H1 (cell line): ENCODE data around the gene SSTR5. TPM values are rescaled to one million over a fixed set of nuclear protein-coding genes. Genes with fewer than 3 reads are reported as not detected.
A peak's percentile ranks its signal among the peaks of the same experiment; 100 is the strongest.

Experiments used
- CTCF ChIA-PET: fragments of 300-600 bp; sonication (Branson Sonifier 250); formaldehyde crosslinking; loops from one replicate; lab custom pipeline; 2021; ENCODE audit not compliant: partially characterized antibody; lab: Charles Lee
- POLR2A ChIA-PET: fragments of 300-600 bp; sonication (Branson Sonifier 250); formaldehyde crosslinking; loops from one replicate; lab custom pipeline; 2021; ENCODE audit warnings: inconsistent platforms; ENCODE audit not compliant: partially characterized antibody; lab: Charles Lee
- DNase-seq, 2 experiments: peaks; one replicate each; pipeline versions ENCODE4 v3.0.0 to v3.0.0-alpha.2; 2010 to 2022; ENCODE audit warnings: low spot score in 2 of 2, low read depth in 1 of 2, mixed read lengths in 1 of 2
- FAIRE-seq: peaks from 2 replicates; lab custom pipeline; 2011; peaks lifted over from hg19 to GRCh38; lab: Jason Lieb, UNC
- H2AFZ ChIP-seq: 2 replicates; pipeline ENCODE4 v1.8.1; 2012; ENCODE audit warnings: low read length, inconsistent platforms
- H2AK5ac ChIP-seq: 2 replicates; pipeline ENCODE4 v1.6.1; 2013; ENCODE audit warnings: low read depth, low read length
- H2BK120ac ChIP-seq: replicated peaks from 2 replicates; pipeline ENCODE3; 2013; ENCODE audit warnings: low read depth, low read length, inconsistent platforms
- H2BK12ac ChIP-seq: 2 replicates; pipeline ENCODE4 v1.6.1; 2013; ENCODE audit warnings: low read depth, low read length
- H2BK15ac ChIP-seq: 2 replicates; pipeline ENCODE4 v1.6.1; 2013; ENCODE audit warnings: low read length
- H2BK20ac ChIP-seq: 2 replicates; pipeline ENCODE4 v1.6.1; 2013; ENCODE audit warnings: low read length
- H2BK5ac ChIP-seq: 2 replicates; pipeline ENCODE4 v1.6.1; 2013; ENCODE audit warnings: low read depth, low read length
- H3K14ac ChIP-seq: 2 replicates; pipeline ENCODE4 v1.6.1; 2013; ENCODE audit warnings: inconsistent platforms; ENCODE audit not compliant: insufficient read length
- H3K18ac ChIP-seq: 2 replicates; pipeline ENCODE4 v1.6.1; 2013; ENCODE audit warnings: low read length; ENCODE audit errors: extremely low read depth
- H3K23ac ChIP-seq: 2 replicates; pipeline ENCODE4 v1.6.1; 2013; ENCODE audit warnings: inconsistent platforms; ENCODE audit not compliant: insufficient read length
- H3K23me2 ChIP-seq: 2 replicates; pipeline ENCODE4 v1.6.1; 2013; ENCODE audit warnings: low read depth, low read length
- H3K27ac ChIP-seq: 2 replicates; pipeline ENCODE4 v1.6.1; 2011; ENCODE audit warnings: low read depth, low read length, inconsistent platforms
- H3K27me3 ChIP-seq, 4 experiments: replicated peaks in 1 of 4; 1 replicate in 1 of 4; 2 replicates in 3 of 4; pipeline versions ENCODE4 v1.6.1 to v1.8.1; 2011 to 2013; ENCODE audit warnings: low read length in 3 of 4, mild to moderate bottlenecking in 3 of 4, inconsistent platforms in 2 of 4, mixed read lengths in 2 of 4, moderate library complexity in 1 of 4; ENCODE audit not compliant: control insufficient read depth in 3 of 4, insufficient read depth in 3 of 4; ENCODE audit errors: extremely low read depth in 1 of 4
- H3K36me3 ChIP-seq, 4 experiments: 2 replicates each; pipeline versions ENCODE4 v1.6.1 to v1.8.1; 2011 to 2013; ENCODE audit warnings: mild to moderate bottlenecking in 4 of 4, low read length in 3 of 4, moderate library complexity in 2 of 4, control low read depth in 1 of 4, inconsistent platforms in 1 of 4; ENCODE audit not compliant: insufficient read depth in 4 of 4, control insufficient read depth in 2 of 4
- H3K4ac ChIP-seq: replicated peaks from 2 replicates; pipeline ENCODE3; 2013; ENCODE audit warnings: low read length, low read depth, mixed read lengths, inconsistent platforms; ENCODE audit not compliant: insufficient read length
- H3K4me1 ChIP-seq, 4 experiments: replicated peaks in 1 of 4; 1 replicate in 1 of 4; 2 replicates in 3 of 4; pipeline versions ENCODE4 v1.6.1 to v1.8.1; 2011 to 2013; ENCODE audit warnings: low read length in 3 of 4, inconsistent platforms in 2 of 4, mixed read lengths in 1 of 4; ENCODE audit not compliant: insufficient read depth in 4 of 4, control insufficient read depth in 3 of 4
- H3K4me2 ChIP-seq, 2 experiments: 2 replicates each; pipeline versions ENCODE4 v1.6.1 to v1.8.1; 2011 to 2013; ENCODE audit warnings: low read depth in 2 of 2, low read length in 2 of 2, control low read depth in 1 of 2, inconsistent platforms in 1 of 2, mild to moderate bottlenecking in 1 of 2; ENCODE audit not compliant: insufficient read depth in 1 of 2
- H3K4me3 ChIP-seq, 4 experiments: fragments of 200-600, 300-600 bp in 1 of 4; sonication (generic), shearing (Covaris generic), sonication (Bioruptor Twin) in 1 of 4; 2 replicates each; pipeline versions ENCODE4 v1.5.1 to v1.8.1; 2011 to 2016; ENCODE audit warnings: low read length in 4 of 4, low read depth in 3 of 4, control low read depth in 2 of 4, inconsistent platforms in 2 of 4, mild to moderate bottlenecking in 2 of 4, mixed read lengths in 1 of 4, moderate library complexity in 1 of 4; ENCODE audit not compliant: insufficient read depth in 2 of 4; ENCODE audit errors: extremely low read depth in 1 of 4
- H3K56ac ChIP-seq: replicated peaks from 2 replicates; pipeline ENCODE3; 2013; ENCODE audit warnings: low read depth, mild to moderate bottlenecking, mixed read lengths, low read length, inconsistent platforms; ENCODE audit not compliant: insufficient read length
- H3K79me1 ChIP-seq: 2 replicates; pipeline ENCODE4 v1.6.1; 2013; ENCODE audit warnings: low read depth, low read length, control low read depth
- H3K79me2 ChIP-seq, 2 experiments: 2 replicates each; pipeline versions ENCODE4 v1.6.1 to v1.8.1; 2012 to 2013; ENCODE audit warnings: low read length in 2 of 2, mild to moderate bottlenecking in 2 of 2, inconsistent platforms in 1 of 2; ENCODE audit not compliant: insufficient read depth in 2 of 2, control insufficient read depth in 1 of 2
- H3K9ac ChIP-seq, 4 experiments: replicated peaks in 1 of 4; 1 replicate in 1 of 4; 2 replicates in 3 of 4; pipeline versions ENCODE4 v1.6.1 to v1.8.1; 2011 to 2013; ENCODE audit warnings: low read depth in 3 of 4, low read length in 3 of 4, control low read depth in 2 of 4, mild to moderate bottlenecking in 2 of 4, moderate library complexity in 2 of 4, inconsistent platforms in 1 of 4; ENCODE audit errors: extremely low read depth in 1 of 4
- H3K9me3 ChIP-seq, 2 experiments: 2 replicates each; pipeline versions ENCODE4 v1.6.1 to v1.8.1; 2012 to 2013; ENCODE audit warnings: mild to moderate bottlenecking in 2 of 2, moderate library complexity in 2 of 2, control low read depth in 1 of 2, inconsistent platforms in 1 of 2, low read depth in 1 of 2, low read length in 1 of 2, mixed read lengths in 1 of 2; ENCODE audit not compliant: insufficient read depth in 2 of 2
- H4K20me1 ChIP-seq, 2 experiments: replicated peaks in 1 of 2; 2 replicates each; pipeline versions ENCODE3 to v1.8.1; 2011 to 2013; ENCODE audit warnings: inconsistent platforms in 2 of 2, low read length in 2 of 2, mild to moderate bottlenecking in 1 of 2; ENCODE audit not compliant: insufficient read depth in 2 of 2, control insufficient read depth in 1 of 2
- H4K5ac ChIP-seq: 2 replicates; pipeline ENCODE4 v1.6.1; 2013; ENCODE audit warnings: low read length, low read depth, mixed read lengths, inconsistent platforms; ENCODE audit not compliant: insufficient read length
- H4K8ac ChIP-seq: 2 replicates; pipeline ENCODE4 v1.8.0; 2013; ENCODE audit warnings: mild to moderate bottlenecking, moderate library complexity, low read length, inconsistent platforms; ENCODE audit not compliant: insufficient read depth; ENCODE audit errors: extremely low read depth
- H4K91ac ChIP-seq: replicated peaks from 2 replicates; pipeline ENCODE3; 2013; ENCODE audit warnings: low read length, mixed read lengths, inconsistent platforms; ENCODE audit not compliant: insufficient read length
- BACH1 ChIP-seq: IDR thresholded peaks from 2 replicates; pipeline ENCODE4 v1.6.1; 2012; ENCODE audit warnings: low read length, improper control_type of control experiment
- JUND ChIP-seq: IDR thresholded peaks from 2 replicates; pipeline ENCODE4 v1.6.1; 2011; ENCODE audit warnings: mild to moderate bottlenecking, improper control_type of control experiment, low read length
- POLR2A ChIP-seq, 2 experiments: IDR thresholded peaks; 1 replicate in 1 of 2; 2 replicates in 1 of 2; pipeline ENCODE4 v1.6.1; 2011; ENCODE audit warnings: low read depth in 2 of 2, low read length in 2 of 2, mild to moderate bottlenecking in 2 of 2; ENCODE audit errors: control extremely low read depth in 1 of 2
- SIN3A ChIP-seq, 2 experiments: IDR thresholded peaks in 1 of 2; conservative IDR thresholded peaks in 1 of 2; 2 replicates each; pipeline ENCODE4 v1.6.1; 2011 to 2012; ENCODE audit warnings: low read length in 2 of 2, improper control_type of control experiment in 1 of 2, low read depth in 1 of 2, mild to moderate bottlenecking in 1 of 2
- SP4 ChIP-seq: IDR thresholded peaks from 2 replicates; pipeline ENCODE4 v1.6.1; 2012; ENCODE audit warnings: low read length, inconsistent platforms
- SUZ12 ChIP-seq: fragments of 200-600 bp; sonication (generic); IDR thresholded peaks from 2 replicates; pipeline ENCODE4 v1.6.1; 2012; ENCODE audit warnings: mild to moderate bottlenecking, inconsistent platforms, low read length, moderate library complexity, mixed read lengths
- TAF7 ChIP-seq: optimal IDR thresholded peaks from 2 replicates; pipeline ENCODE3; 2011; ENCODE audit warnings: low read depth, mild to moderate bottlenecking, inconsistent platforms, low read length, moderate library complexity, borderline replicate concordance
- TBP ChIP-seq: IDR thresholded peaks from 2 replicates; pipeline ENCODE4 v1.6.1; 2011; ENCODE audit warnings: low read depth, low read length, improper control_type of control experiment
- TCF12 ChIP-seq: IDR thresholded peaks from 2 replicates; pipeline ENCODE4 v1.6.1; 2011; ENCODE audit warnings: low read depth, mild to moderate bottlenecking, low read length
- ZNF274 ChIP-seq: IDR thresholded peaks from 2 replicates; pipeline ENCODE4 v1.7.0; 2012; ENCODE audit warnings: low read length, borderline replicate concordance; ENCODE audit errors: extremely low read depth
- WGBS, 2 experiments: shearing (Covaris generic) in 1 of 2; methylation state at CpG; one replicate each; pipeline versions ENCODE4 v1.1.6 to v1.1.7; 2013 to 2015; ENCODE audit warnings: low lambda C conversion rate in 2 of 2, mixed read lengths in 2 of 2, inconsistent platforms in 1 of 2, low coverage in 1 of 2, missing lambda C conversion rate in 1 of 2; ENCODE audit not compliant: insufficient replicate concordance in 2 of 2, insufficient coverage in 1 of 2, insufficient read length in 1 of 2; ENCODE audit errors: extremely low coverage in 1 of 2, missing lambda C conversion rate in 1 of 2; 5-methylcytosine and 5-hydroxymethylcytosine counted together
- polyA plus RNA-seq, 7 experiments: library from polyadenylated mRNA; depleted of rRNA in 3 of 7; stranded (reverse) in 5 of 7; unstranded in 2 of 7; fragments of >200 nt in 5 of 7; fragments of 200-250 nt in 2 of 7; gene quantifications; 1 replicate in 5 of 7; 2 replicates in 1 of 7; 4 replicates in 1 of 7; pipeline versions ENCODE4 v1.2.1 to v1.2.3, GENCODE V29; 2011 to 2013; ENCODE audit warnings: missing spikeins in 2 of 7, mixed read lengths in 2 of 7
- total RNA-seq: library from RNA; stranded (reverse); fragmentation: NEBNext Ultra II Directional; extraction: Animal tissue kit (Norgen Biotek cat#: 25700); gene quantifications from 2 replicates; pipeline ENCODE4 v1.2.1, GENCODE V29; 2021

Gene SSTR5
- total and polyA plus RNA-seq, 2 of the 8 experiments (the other 6 are each of a cell fraction or from before 2014, with no cell fraction given) = 0.56 to 0.60 TPM

GRCh38 chr16:1119129-1119528, 46.6 kb downstream of the SSTR5 start:
- Histone ChIP-seq H3K56ac (no peak overlapping the region), H3K9ac (no peak overlapping the region), H4K5ac (no peak overlapping the region), H3K23ac (no peak overlapping the region), H2AFZ (no peak overlapping the region), H3K36me3 (no peaks in the 10 kb centered on the region), H3K23me2 (no peaks in the 10 kb centered on the region), H4K91ac (no peak overlapping the region), H2BK15ac (no peak overlapping the region), H3K27me3 (no peaks in the 10 kb centered on the region), H3K79me2 (no peaks in the 10 kb centered on the region), H3K18ac (no peak overlapping the region), H2AK5ac (no peak overlapping the region), H2BK120ac (no peak overlapping the region), H4K8ac (peak overlapping the region; percentile 79; the same call in 1 of the 2 replicates), H2BK12ac (no peak overlapping the region), H3K4me3 (no peak overlapping the region), H2BK5ac (no peak overlapping the region), H3K79me1 (no peaks in the 10 kb centered on the region), H3K4me2 (no peak overlapping the region), H3K4ac (no peak overlapping the region), H3K27ac (no peak overlapping the region), H3K4me1 (peaks cover 0 to 3% (median 0%) of the 10 kb centered on the region in 4 experiments; a peak in 2 of 7 replicates), H3K14ac (no peak overlapping the region), H4K20me1 (peaks cover 0 to 1% of the 10 kb centered on the region in 2 experiments), H2BK20ac (no peak overlapping the region), H3K9me3 (no peaks in the 10 kb centered on the region)
- CTCF ChIA-PET = interaction anchor here (0.7 to 1.4 kb wide), 4 partner anchors 26 to 69 kb away, joined by 3 read pairs; no protein-coding TSS in a partner anchor
- FAIRE-seq = no peak
- POLR2A ChIA-PET = no interaction called here
- WGBS, 2 experiments = 86% methylated on average over 19 of the region's 19 CpGs; no CpG with 5 or more reads in 1 of the 2 experiments
- TF ChIP-seq TCF12 (no peak), SIN3A (conservative IDR thresholded peaks at IDR 0.05 in 1 of 2, IDR thresholded peaks at IDR 0.05 in 1 of 2; ENCODE audit: low read depth in 1 of 2, low read length in 2 of 2) (no peak), ZNF274 (no peak), SP4 (no peak), JUND (no peak), TAF7 (no peak), SUZ12 (no peak), BACH1 (no peak), TBP (no peak), POLR2A (IDR thresholded peaks at IDR 0.05; ENCODE audit: control extremely low read depth in 1 of 2, low read depth in 2 of 2, low read length in 2 of 2) (no peak)
- no peak for DNase-seq
